ENCODE measurements around the gene SGSM1. TPM values are rescaled to one million over a fixed set of nuclear protein-coding genes. Genes with fewer than 3 reads are reported as not detected.

SGSM1 gene
- total and polyA plus RNA-seq, 2 of the 4 experiments (the other 2 are of a cell fraction) = not detected

DNA sequence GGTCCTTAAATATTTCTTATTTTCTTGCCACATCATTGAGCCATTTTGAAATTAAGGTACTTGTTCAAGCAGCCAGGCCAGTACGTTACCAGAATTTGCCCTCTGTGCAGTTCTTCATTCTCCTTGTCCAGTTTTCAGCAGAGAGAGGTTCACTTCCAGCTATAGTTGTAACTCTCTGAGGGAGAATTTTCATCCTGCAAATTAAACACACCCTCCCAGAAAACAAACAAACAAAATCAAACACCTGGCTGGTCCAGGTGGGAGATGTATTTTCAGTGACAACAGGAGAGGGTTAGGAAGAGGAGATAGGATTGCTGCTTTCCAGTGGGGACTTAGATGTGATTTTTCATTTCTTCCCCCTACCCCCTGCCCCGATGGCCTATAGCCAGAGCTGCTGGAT is 95.4 kb downstream of the SGSM1 start:
- H4K20me1 ChIP-seq (ENCODE audit: insufficient read depth, low read length) = no peaks in the 10 kb centered on the region
- no peaks in the 10 kb centered on the region for H3K36me3 ChIP-seq (ENCODE audit: control insufficient read depth, insufficient read depth, low read length)
- TF ChIP-seq MAFK (IDR thresholded peaks at IDR 0.05; ENCODE audit: low read depth, low read length) (no peak), RCOR1 (IDR thresholded peaks at IDR 0.05; ENCODE audit: insufficient replicate concordance, low read length) (no peak), MXI1 (IDR thresholded peaks at IDR 0.05; ENCODE audit: borderline replicate concordance, low read depth, low read length) (no peak), CHD1 (IDR thresholded peaks at IDR 0.05; ENCODE audit: low read depth, low read length) (no peak), MAZ (IDR thresholded peaks at IDR 0.05; ENCODE audit: borderline replicate concordance, low read depth, low read length) (no peak), FOS (IDR thresholded peaks at IDR 0.05; ENCODE audit: low read depth, low read length) (no peak), POLR2A (IDR thresholded peaks at IDR 0.05; ENCODE audit: low read depth, low read length) (no peak), SMC3 (IDR thresholded peaks at IDR 0.05; ENCODE audit: low read depth, low read length) (no peak), CTCF (conservative IDR thresholded peaks at IDR 0.05; ENCODE audit: low read depth, low read length) (no peak), BHLHE40 (IDR thresholded peaks at IDR 0.05; ENCODE audit: low read depth, low read length) (no peak), RAD21 (IDR thresholded peaks at IDR 0.05; ENCODE audit: low read length) (no peak), CEBPB (IDR thresholded peaks at IDR 0.05; ENCODE audit: low read depth, low read length) (no peak), NFE2L2 (IDR thresholded peaks at IDR 0.05; ENCODE audit: low read depth, low read length) (no peak)
- ATAC-seq (ENCODE audit: low read depth) = no peak
- peaks cover 5% of the 10 kb centered on the region; the same call in 1 of the 2 replicates for H3K9me3 ChIP-seq (ENCODE audit: control insufficient read depth, insufficient read depth, low read length)
- H3K4me2 ChIP-seq (ENCODE audit: low read depth, low read length) = no peak overlapping the region
- H3K27ac ChIP-seq (ENCODE audit: insufficient read depth, low read length) = no peak overlapping the region
- no peak overlapping the region for H3K9ac ChIP-seq (ENCODE audit: low read depth, low read length)
- ChIA-PET POLR2A (ENCODE audit: unreplicated experiment) (no interaction called here), CTCF (no interaction called here)
- intact Hi-C loops (cut with micrococcal nuclease) (no loop called here), in situ Hi-C loops (cut with MboI; ENCODE audit: low sequenced_read_pairs) (no loop called here), dilution Hi-C loops (cut with HindIII; ENCODE audit: low sequenced_read_pairs, unreplicated experiment) (no loop called here)
- no peak overlapping the region for H2AK9ac ChIP-seq (replicated peaks; ENCODE audit: low read depth, low read length, poor library complexity)
- WGBS, 2 experiments (ENCODE audit: extremely low coverage in 2 of 2, insufficient read length in 1 of 2) = no CpG with 5 or more reads among the region's 2 CpGs
- no peak overlapping the region for H2BK120ac ChIP-seq (ENCODE audit: low read depth, low read length)
- no peak overlapping the region for H3K18ac ChIP-seq (ENCODE audit: low read depth, low read length)
- no peak overlapping the region for H2BK5ac ChIP-seq (ENCODE audit: low read depth, low read length, poor library complexity, severe bottlenecking)
- H4K5ac ChIP-seq (ENCODE audit: low read depth, low read length) = no peak overlapping the region
- no peak overlapping the region for H2AFZ ChIP-seq (replicated peaks; ENCODE audit: low read length, poor library complexity)
- no peaks in the 10 kb centered on the region for H3K79me1 ChIP-seq (ENCODE audit: low read depth in 1 of 2, low read length in 2 of 2)
- BruUV-seq (replicated peaks) = no TSS peak
- H3K23ac ChIP-seq (ENCODE audit: low read depth, low read length) = no peak overlapping the region
- H4K91ac ChIP-seq (ENCODE audit: insufficient read depth, low read depth, low read length) = no peak overlapping the region
- H3K14ac ChIP-seq (replicated peaks; ENCODE audit: low read depth, low read length) = no peak overlapping the region
- H3K9me1 ChIP-seq (ENCODE audit: insufficient read depth, low read length) = no peaks in the 10 kb centered on the region
- no peak overlapping the region for H3K4me3 ChIP-seq (ENCODE audit: insufficient read depth, low read depth, low read length)
- no peaks in the 10 kb centered on the region for H3K27me3 ChIP-seq (ENCODE audit: control insufficient read depth, insufficient read depth, low read length)
- DNase-seq = no peak
- no peak overlapping the region for H2BK15ac ChIP-seq (ENCODE audit: low read depth, low read length)
- no peaks in the 10 kb centered on the region for H3K4me1 ChIP-seq (ENCODE audit: control insufficient read depth, insufficient read depth, low read length)
- no peak overlapping the region for H4K8ac ChIP-seq (ENCODE audit: low read depth in 2 of 2, low read length in 2 of 2)
- no peak overlapping the region for H2AK5ac ChIP-seq (ENCODE audit: low read depth, low read length)
- no peak overlapping the region for H2BK20ac ChIP-seq (ENCODE audit: low read depth, low read length)
- no peak overlapping the region for H3K4ac ChIP-seq (ENCODE audit: low read depth, low read length)
- no peak overlapping the region for H3K56ac ChIP-seq (ENCODE audit: extremely low read depth, insufficient read depth, low read length)

Measured in IMR-90 (cell line).